SK-N-SH treated with all-trans-retinoic acid at 6 μM for 48 hours (cell line): Measurements from ENCODE around the gene SFMBT1.

Experiments used
- ATAC-seq: fragments of 200-7000 bp; cut with Tn5 transposase; 3 replicates; pipeline ENCODE4 v1.9.1; 2020; ENCODE audit warnings: mild to moderate bottlenecking, moderate library complexity
- ARNTL ChIP-seq: fragments of 450-650 bp; formaldehyde crosslinking; IDR thresholded peaks from 2 replicates; pipeline ENCODE4 v1.5.0; 2020; ENCODE audit warnings: low read depth, mild to moderate bottlenecking, moderate library complexity, borderline replicate concordance
- CSDC2 ChIP-seq: fragments of 250-450 bp; sonication (Bioruptor Pico); IDR thresholded peaks from 2 replicates; pipeline ENCODE4 v1.5.0; 2020; ENCODE audit warnings: mild to moderate bottlenecking, moderate library complexity
- ESRRG ChIP-seq: fragments of 250-450 bp; sonication (Bioruptor Pico); IDR thresholded peaks from 2 replicates; pipeline ENCODE4 v1.6.1; 2021; ENCODE audit warnings: mild to moderate bottlenecking
- GLIS3 ChIP-seq: fragments of 250-450 bp; sonication (Bioruptor Pico); IDR thresholded peaks from 2 replicates; pipeline ENCODE4 v1.5.0; 2020; ENCODE audit warnings: mild to moderate bottlenecking, moderate library complexity
- ISL1 ChIP-seq: fragments of 250-450 bp; sonication (Bioruptor Pico); IDR thresholded peaks from 2 replicates; pipeline ENCODE4 v2.1.2; 2022; ENCODE audit warnings: mild to moderate bottlenecking, moderate library complexity
- OSR1 ChIP-seq: fragments of 250-450 bp; sonication (Bioruptor Pico); IDR thresholded peaks from 2 replicates; pipeline ENCODE4 v1.8.0; 2022; ENCODE audit warnings: moderate library complexity, mild to moderate bottlenecking, inconsistent platforms
- PPARA ChIP-seq: fragments of 250-450 bp; sonication (Bioruptor Pico); IDR thresholded peaks from 2 replicates; pipeline ENCODE4 v1.5.0; 2020; ENCODE audit warnings: mild to moderate bottlenecking, borderline replicate concordance
- RARB ChIP-seq: fragments of 250-450 bp; sonication (Bioruptor Pico); IDR thresholded peaks from 2 replicates; pipeline ENCODE4 v1.8.0; 2021; ENCODE audit warnings: mild to moderate bottlenecking, moderate library complexity
- SNAI2 ChIP-seq: fragments of 250-450 bp; sonication (Bioruptor Pico); IDR thresholded peaks from 2 replicates; pipeline ENCODE4 v1.5.0; 2020; ENCODE audit warnings: mild to moderate bottlenecking, moderate library complexity
- TCF4 ChIP-seq: fragments of 250-450 bp; sonication (Bioruptor Pico); IDR thresholded peaks from 2 replicates; pipeline ENCODE4 v1.8.0; 2021; ENCODE audit warnings: mild to moderate bottlenecking, moderate library complexity, borderline replicate concordance
- ZC3H10 ChIP-seq: fragments of 250-450 bp; sonication (Bioruptor Pico); IDR thresholded peaks from 2 replicates; pipeline ENCODE4 v1.5.1; 2021; ENCODE audit warnings: mild to moderate bottlenecking, moderate library complexity
- ZFP3 ChIP-seq: fragments of 250-450 bp; sonication (Bioruptor Pico); IDR thresholded peaks from 2 replicates; pipeline ENCODE4 v1.5.0; 2020; ENCODE audit warnings: mild to moderate bottlenecking, moderate library complexity
- ZFP30 ChIP-seq: fragments of 450-650 bp; formaldehyde crosslinking; IDR thresholded peaks from 2 replicates; pipeline ENCODE4 v1.5.0; 2022; ENCODE audit warnings: mild to moderate bottlenecking, moderate library complexity
- ZNF565 ChIP-seq: fragments of 450-650 bp; formaldehyde crosslinking; conservative IDR thresholded peaks from 2 replicates; pipeline ENCODE4 v1.5.0; 2020; ENCODE audit warnings: low read depth, mild to moderate bottlenecking, moderate library complexity
- ZNF70 ChIP-seq: fragments of 450-650 bp; formaldehyde crosslinking; IDR thresholded peaks from 2 replicates; pipeline ENCODE4 v1.5.0; 2020; ENCODE audit warnings: mild to moderate bottlenecking, moderate library complexity
- ZNF8 ChIP-seq: fragments of 450-650 bp; formaldehyde crosslinking; IDR thresholded peaks from 2 replicates; pipeline ENCODE4 v1.5.0; 2020; ENCODE audit warnings: mild to moderate bottlenecking, moderate library complexity
- TF ChIP-seq, protein P1 (sequence below): fragments of 250-450 bp; sonication (Bioruptor Pico); IDR thresholded peaks from 2 replicates; pipeline ENCODE4 v1.8.0; 2020; ENCODE audit warnings: mild to moderate bottlenecking, moderate library complexity, borderline replicate concordance
- TF ChIP-seq, protein P2 (sequence below): fragments of 250-450 bp; sonication (Bioruptor Pico); IDR thresholded peaks from 2 replicates; pipeline ENCODE4 v1.5.1; 2020; ENCODE audit warnings: low read depth, mild to moderate bottlenecking, moderate library complexity
- TF ChIP-seq, protein P3 (sequence below): fragments of 250-450 bp; sonication (Bioruptor Pico); IDR thresholded peaks from 2 replicates; pipeline ENCODE4 v1.5.0; 2020; ENCODE audit warnings: mild to moderate bottlenecking, moderate library complexity
- TF ChIP-seq, protein P4 (sequence below): fragments of 250-450 bp; sonication (Bioruptor Pico); IDR thresholded peaks from 2 replicates; pipeline ENCODE4 v1.8.0; 2021; ENCODE audit warnings: low read depth, mild to moderate bottlenecking, moderate library complexity, borderline replicate concordance

The SFMBT1 gene

DNA sequence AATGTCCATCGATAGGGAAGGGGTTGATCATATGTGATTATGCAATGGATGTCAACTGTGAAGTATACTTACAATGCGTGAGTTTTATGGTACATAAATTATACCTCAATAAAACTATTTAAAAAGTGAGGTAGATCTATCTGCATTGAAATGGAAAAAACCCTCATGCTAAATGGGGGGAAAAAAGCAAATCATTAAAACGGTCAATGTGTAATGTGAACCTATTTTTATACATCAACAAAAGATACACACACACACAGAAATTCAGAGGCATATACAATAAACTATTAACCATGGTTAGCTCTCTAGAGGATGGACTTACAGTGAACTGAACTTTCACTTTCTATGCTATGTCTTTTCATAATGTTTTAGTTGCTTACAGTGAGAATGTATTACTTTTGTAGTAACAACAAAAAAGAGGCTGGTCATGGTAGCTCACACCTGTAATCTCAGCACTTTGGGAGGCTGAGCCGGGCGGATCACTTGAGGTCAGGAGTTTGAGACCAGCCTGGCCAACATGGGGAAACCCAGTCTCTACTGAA is 171.6 kb downstream of the SFMBT1 start:
- TF ChIP-seq, protein P1, sequence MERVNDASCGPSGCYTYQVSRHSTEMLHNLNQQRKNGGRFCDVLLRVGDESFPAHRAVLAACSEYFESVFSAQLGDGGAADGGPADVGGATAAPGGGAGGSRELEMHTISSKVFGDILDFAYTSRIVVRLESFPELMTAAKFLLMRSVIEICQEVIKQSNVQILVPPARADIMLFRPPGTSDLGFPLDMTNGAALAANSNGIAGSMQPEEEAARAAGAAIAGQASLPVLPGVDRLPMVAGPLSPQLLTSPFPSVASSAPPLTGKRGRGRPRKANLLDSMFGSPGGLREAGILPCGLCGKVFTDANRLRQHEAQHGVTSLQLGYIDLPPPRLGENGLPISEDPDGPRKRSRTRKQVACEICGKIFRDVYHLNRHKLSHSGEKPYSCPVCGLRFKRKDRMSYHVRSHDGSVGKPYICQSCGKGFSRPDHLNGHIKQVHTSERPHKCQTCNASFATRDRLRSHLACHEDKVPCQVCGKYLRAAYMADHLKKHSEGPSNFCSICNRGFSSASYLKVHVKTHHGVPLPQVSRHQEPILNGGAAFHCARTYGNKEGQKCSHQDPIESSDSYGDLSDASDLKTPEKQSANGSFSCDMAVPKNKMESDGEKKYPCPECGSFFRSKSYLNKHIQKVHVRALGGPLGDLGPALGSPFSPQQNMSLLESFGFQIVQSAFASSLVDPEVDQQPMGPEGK (CRISPR knock-in tag), result no peak
- ATAC-seq, result no peak

DNA sequence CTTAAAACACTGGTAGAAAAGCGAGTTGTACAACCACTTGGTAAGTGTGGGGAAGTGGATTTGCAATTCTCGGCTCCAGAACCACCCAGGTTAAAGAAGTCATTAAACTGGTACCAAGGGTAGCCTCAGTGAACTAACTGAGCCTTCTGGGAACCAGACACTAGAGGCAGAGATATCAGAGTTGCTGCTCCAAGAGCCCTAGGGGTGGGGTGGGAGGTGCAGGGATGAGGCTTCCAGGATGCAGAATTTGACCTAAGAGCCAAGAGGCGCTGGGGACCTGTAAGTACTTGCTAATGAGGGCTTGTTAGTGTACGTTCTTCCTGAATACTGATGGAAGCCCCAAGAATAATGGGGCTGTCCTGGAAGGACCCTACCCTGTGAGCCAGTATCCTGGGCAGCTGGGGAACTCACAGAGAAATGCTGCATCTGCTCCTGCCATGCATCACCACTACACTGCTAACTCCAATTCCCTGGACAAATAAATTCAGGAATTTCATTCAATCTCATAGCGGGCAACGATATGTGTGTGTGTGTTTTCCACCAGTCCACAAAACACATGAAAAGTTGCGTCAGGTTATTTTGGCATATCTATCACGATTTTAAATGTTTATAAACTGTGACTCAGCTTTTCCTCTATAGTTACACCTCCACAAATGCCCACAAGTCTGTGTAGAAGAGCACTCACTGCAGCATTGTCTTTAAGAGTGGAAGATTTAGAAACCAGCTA is 172.3 kb downstream of the SFMBT1 start:
- TF ChIP-seq, protein P2, sequence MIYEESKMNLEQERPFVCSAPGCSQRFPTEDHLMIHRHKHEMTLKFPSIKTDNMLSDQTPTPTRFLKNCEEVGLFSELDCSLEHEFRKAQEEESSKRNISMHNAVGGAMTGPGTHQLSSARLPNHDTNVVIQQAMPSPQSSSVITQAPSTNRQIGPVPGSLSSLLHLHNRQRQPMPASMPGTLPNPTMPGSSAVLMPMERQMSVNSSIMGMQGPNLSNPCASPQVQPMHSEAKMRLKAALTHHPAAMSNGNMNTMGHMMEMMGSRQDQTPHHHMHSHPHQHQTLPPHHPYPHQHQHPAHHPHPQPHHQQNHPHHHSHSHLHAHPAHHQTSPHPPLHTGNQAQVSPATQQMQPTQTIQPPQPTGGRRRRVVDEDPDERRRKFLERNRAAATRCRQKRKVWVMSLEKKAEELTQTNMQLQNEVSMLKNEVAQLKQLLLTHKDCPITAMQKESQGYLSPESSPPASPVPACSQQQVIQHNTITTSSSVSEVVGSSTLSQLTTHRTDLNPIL, result no peak
- no peak for TF ChIP-seq TCF4 (CRISPR knock-in tag)
- no peak for TF ChIP-seq ARNTL
- no peak for TF ChIP-seq RARB
- no peak for TF ChIP-seq ZFP30 (CRISPR knock-in tag)
- TF ChIP-seq CSDC2 (CRISPR knock-in tag), result no peak
- no peak for TF ChIP-seq ZFP3 (CRISPR knock-in tag)
- no peak for TF ChIP-seq ISL1
- no peak for TF ChIP-seq PPARA (CRISPR knock-in tag)
- no peak for TF ChIP-seq ZNF8 (CRISPR knock-in tag)
- TF ChIP-seq, protein P3, sequence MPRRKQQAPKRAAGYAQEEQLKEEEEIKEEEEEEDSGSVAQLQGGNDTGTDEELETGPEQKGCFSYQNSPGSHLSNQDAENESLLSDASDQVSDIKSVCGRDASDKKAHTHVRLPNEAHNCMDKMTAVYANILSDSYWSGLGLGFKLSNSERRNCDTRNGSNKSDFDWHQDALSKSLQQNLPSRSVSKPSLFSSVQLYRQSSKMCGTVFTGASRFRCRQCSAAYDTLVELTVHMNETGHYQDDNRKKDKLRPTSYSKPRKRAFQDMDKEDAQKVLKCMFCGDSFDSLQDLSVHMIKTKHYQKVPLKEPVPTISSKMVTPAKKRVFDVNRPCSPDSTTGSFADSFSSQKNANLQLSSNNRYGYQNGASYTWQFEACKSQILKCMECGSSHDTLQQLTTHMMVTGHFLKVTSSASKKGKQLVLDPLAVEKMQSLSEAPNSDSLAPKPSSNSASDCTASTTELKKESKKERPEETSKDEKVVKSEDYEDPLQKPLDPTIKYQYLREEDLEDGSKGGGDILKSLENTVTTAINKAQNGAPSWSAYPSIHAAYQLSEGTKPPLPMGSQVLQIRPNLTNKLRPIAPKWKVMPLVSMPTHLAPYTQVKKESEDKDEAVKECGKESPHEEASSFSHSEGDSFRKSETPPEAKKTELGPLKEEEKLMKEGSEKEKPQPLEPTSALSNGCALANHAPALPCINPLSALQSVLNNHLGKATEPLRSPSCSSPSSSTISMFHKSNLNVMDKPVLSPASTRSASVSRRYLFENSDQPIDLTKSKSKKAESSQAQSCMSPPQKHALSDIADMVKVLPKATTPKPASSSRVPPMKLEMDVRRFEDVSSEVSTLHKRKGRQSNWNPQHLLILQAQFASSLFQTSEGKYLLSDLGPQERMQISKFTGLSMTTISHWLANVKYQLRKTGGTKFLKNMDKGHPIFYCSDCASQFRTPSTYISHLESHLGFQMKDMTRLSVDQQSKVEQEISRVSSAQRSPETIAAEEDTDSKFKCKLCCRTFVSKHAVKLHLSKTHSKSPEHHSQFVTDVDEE, result no peak
- TF ChIP-seq ZC3H10 (CRISPR knock-in tag), result no peak
- TF ChIP-seq, protein P4, sequence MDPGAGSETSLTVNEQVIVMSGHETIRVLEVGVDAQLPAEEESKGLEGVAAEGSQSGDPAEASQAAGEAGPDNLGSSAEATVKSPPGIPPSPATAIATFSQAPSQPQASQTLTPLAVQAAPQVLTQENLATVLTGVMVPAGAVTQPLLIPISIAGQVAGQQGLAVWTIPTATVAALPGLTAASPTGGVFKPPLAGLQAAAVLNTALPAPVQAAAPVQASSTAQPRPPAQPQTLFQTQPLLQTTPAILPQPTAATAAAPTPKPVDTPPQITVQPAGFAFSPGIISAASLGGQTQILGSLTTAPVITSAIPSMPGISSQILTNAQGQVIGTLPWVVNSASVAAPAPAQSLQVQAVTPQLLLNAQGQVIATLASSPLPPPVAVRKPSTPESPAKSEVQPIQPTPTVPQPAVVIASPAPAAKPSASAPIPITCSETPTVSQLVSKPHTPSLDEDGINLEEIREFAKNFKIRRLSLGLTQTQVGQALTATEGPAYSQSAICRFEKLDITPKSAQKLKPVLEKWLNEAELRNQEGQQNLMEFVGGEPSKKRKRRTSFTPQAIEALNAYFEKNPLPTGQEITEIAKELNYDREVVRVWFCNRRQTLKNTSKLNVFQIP (CRISPR knock-in tag), result no peak
- TF ChIP-seq ZNF565 (CRISPR knock-in tag), result no peak
- no peak for TF ChIP-seq GLIS3 (CRISPR knock-in tag)
- TF ChIP-seq OSR1 (CRISPR knock-in tag), result no peak
- TF ChIP-seq ZNF70 (CRISPR knock-in tag), result no peak
- no peak for TF ChIP-seq SNAI2 (CRISPR knock-in tag)
- TF ChIP-seq, all 23 proteins: peak for 0
- no peak for ATAC-seq

DNA sequence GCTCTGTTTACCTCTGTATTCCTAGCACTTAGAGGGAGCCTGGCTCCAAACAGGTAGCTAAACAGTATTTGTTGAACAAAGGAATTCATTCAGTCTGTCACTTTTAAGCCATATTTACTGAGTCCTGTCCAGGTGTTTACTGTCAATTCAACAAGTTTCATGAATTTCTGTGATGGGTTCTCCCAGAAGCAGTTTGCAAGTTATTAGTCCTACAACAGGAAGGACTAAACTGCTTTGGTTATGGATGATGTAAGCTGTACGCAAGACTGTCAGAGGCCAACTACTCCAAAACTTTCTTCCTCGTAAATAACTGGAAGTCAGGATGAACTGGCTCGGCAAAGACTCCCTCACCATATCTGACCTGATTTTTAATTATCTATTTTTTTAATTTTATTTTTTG is 173.6 kb downstream of the SFMBT1 start:
- no peak for ATAC-seq
- no peak for TF ChIP-seq ZFP3 (CRISPR knock-in tag)
- TF ChIP-seq GLIS3 (CRISPR knock-in tag), result no peak
- no peak for TF ChIP-seq TCF4 (CRISPR knock-in tag)
- TF ChIP-seq ZC3H10 (CRISPR knock-in tag), result no peak

DNA sequence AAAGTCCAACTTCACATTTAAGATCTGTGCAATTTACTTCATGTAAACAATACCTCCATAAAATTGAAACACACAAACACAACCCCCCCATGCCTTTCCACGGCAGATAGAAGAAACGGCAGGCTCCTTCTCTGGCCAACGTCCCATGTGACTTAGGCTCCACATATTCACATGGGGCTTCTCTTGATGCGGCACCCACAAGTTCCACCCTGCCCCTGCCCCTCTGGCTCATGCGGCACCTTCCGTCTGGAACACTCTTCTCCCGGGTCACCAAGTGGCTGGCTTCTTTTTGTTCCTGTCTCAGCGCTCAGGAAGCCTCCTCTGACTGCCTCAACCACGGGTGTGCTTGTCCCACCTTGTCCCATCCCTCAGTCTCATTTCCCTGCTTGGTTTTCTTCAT is 174.1 kb downstream of the SFMBT1 start:
- no peak for ATAC-seq
- TF ChIP-seq ZFP30 (CRISPR knock-in tag) (no peak), ZNF70 (CRISPR knock-in tag) (no peak), ARNTL (no peak), OSR1 (CRISPR knock-in tag) (no peak), ESRRG (no peak), GLIS3 (CRISPR knock-in tag) (no peak), ZNF8 (CRISPR knock-in tag) (no peak), PPARA (CRISPR knock-in tag) (no peak), RARB (no peak)
- TF ChIP-seq, protein P4 (CRISPR knock-in tag), result no peak
- TF ChIP-seq, protein P2, result no peak
